ENCODE measurements around the gene TMEM242.

GRCh38 chr6:157263146-157263545 lies 60.2 kb downstream of the TMEM242 start:
- no peak for TF ChIP-seq CTCF (IDR thresholded peaks at IDR 0.05)
- TF ChIP-seq ZFX (IDR thresholded peaks at IDR 0.05; ENCODE audit: borderline replicate concordance): no peak
